Heart right ventricle (tissue), 16 donors: ENCODE results near the gene TBC1D8. TPM values are rescaled to one million over a fixed set of nuclear protein-coding genes. Genes with fewer than 3 reads are reported as not detected.

ENCODE experiments used
- ATAC-seq, 8 donors: fragments of 200-7000 bp; cut with Tn5 transposase; one replicate each; pipeline ENCODE4 v1.9.1; 2020; ENCODE audit warnings: mild to moderate bottlenecking in 8 of 8, moderate library complexity in 8 of 8, moderate number of reproducible peaks in 1 of 8
- DNase-seq, 2 donors: peaks; one replicate each; pipeline ENCODE4 v3.0.0-alpha.2; 2020
- H3K27ac ChIP-seq, 10 donors: fragments of 200-600 bp; sonication (generic) in 2 of 10; one replicate each; pipeline versions ENCODE4 v1.5.0 to v1.8.0; 2020 to 2022; ENCODE audit warnings: mild to moderate bottlenecking in 3 of 10
- H3K27me3 ChIP-seq, 7 donors: fragments of 200-600 bp; one replicate each; pipeline ENCODE4 v1.8.0; 2021 to 2022; ENCODE audit warnings: mild to moderate bottlenecking in 2 of 7
- H3K36me3 ChIP-seq, 9 donors: fragments of 200-600 bp; sonication (generic) in 1 of 9; one replicate each; pipeline versions ENCODE4 v1.5.0 to v1.8.0; 2020 to 2022; ENCODE audit warnings: mild to moderate bottlenecking in 2 of 9
- H3K4me1 ChIP-seq, 9 donors: fragments of 200-600 bp; sonication (generic) in 1 of 9; one replicate each; pipeline versions ENCODE4 v1.5.0 to v1.8.0; 2020 to 2022; ENCODE audit warnings: mild to moderate bottlenecking in 4 of 9
- H3K4me3 ChIP-seq, 10 donors: fragments of 200-600 bp; sonication (generic) in 2 of 10; one replicate each; pipeline versions ENCODE4 v1.5.0 to v1.8.0; 2020 to 2022; ENCODE audit warnings: mild to moderate bottlenecking in 7 of 10, moderate library complexity in 2 of 10
- H3K9me3 ChIP-seq, 11 donors: fragments of 200-600 bp in 10 of 11; sonication (generic) in 2 of 11; one replicate each; pipeline versions ENCODE4 v1.5.0 to v1.8.0; 2013 to 2022; ENCODE audit warnings: mild to moderate bottlenecking in 2 of 11, control low read depth in 1 of 11, moderate library complexity in 1 of 11
- CTCF ChIP-seq, 9 donors: fragments of 200-600 bp; sonication (generic) in 2 of 9; IDR thresholded peaks; one replicate each; pipeline versions ENCODE4 v1.5.0 to v1.8.0; 2021 to 2022; ENCODE audit warnings: antibody characterized with exemption in 9 of 9, mild to moderate bottlenecking in 5 of 9, moderate library complexity in 1 of 9
- WGBS, 2 donors: extraction: QIAGEN DNeasy Blood & Tissue Kit; methylation state at CpG; one replicate each; pipeline ENCODE4 v1.1.7; 2013; ENCODE audit warnings: inconsistent platforms in 1 of 2; 5-methylcytosine and 5-hydroxymethylcytosine counted together
- intact Hi-C, 10 donors: fragments of 100-400 bp; cut with DNase I; formaldehyde crosslinking; loops; one replicate each; pipeline versions ENCODE4 v1.11.1 to v1.14.2; 2022
- polyA plus RNA-seq, 2 donors: library from polyadenylated mRNA; stranded (reverse); fragments of 200-250 nt; gene quantifications; one replicate each; pipeline ENCODE4 v1.2.3, GENCODE V29; 2013
- total RNA-seq, 10 donors: library from RNA; stranded (reverse); fragmentation: NEBNext Ultra II Directional in 3 of 10; extraction: Animal tissue kit (Norgen Biotek cat#: 25700) in 3 of 10; gene quantifications; one replicate each; pipeline versions ENCODE4 v1.2.1 to v1.2.4, GENCODE V29; 2021 to 2023
- donor health status: Arrhythmogenic right ventricular cardiomyopathy.
- donor health status: ischemic (EF 13 %, LVEDD 7.1; RV severe dilation, severe dysfunction).
- donor health status: healthy with polysubstance abuse.
- donor health status: DM: no; HTN: yes; CAD: no.
- donor health status: DM: no; HTN: no; CAD: no.
- donor health status: ischemic (EF 25% LVEDD 6.9; RV normal size, moderate dysfunction).
- donor health status: ischemic (EF 25% LVEDD 5.7; RV mildly dilated, moderate dysfunction).
- donor health status: healthy.
- donor health status: DM: yes; HTN: yes; CAD: no.
- donor health status: Ischemic cardiomyopathy.
- donor health status: ischemic (EF 35%, LVEDD 5.7; RV mildly dilated, moderate dysfunction).
- donor health status: nonischemic (EF 11% LVEDD 7.7; RV severe dilation, severe dysfunction).
- donor health status: DM: yes; HTN: yes; CAD: no.
- donor health status: PGD.
- donor health status: ischemic (EF 29% LVEDD 5.4; RV normal size, mild dysfunction).
- donor health status: nonischemic (EF 23%, LVEDD 6.1; RV moderate dilation, normal function).

TBC1D8 gene
- total and polyA plus RNA-seq, 12 donors, result 24.0 to 69.5 (median 55.5) TPM

GRCh38 chr2:100987974-100988373 lies 163.2 kb downstream of the TBC1D8 start:
- Histone ChIP-seq H3K4me3 (no peak overlapping the region), H3K9me3 (no peaks in the 10 kb centered on the region), H3K36me3 (peaks cover 0 to 51% (median 13%) of the 10 kb centered on the region in 9 donors), H3K27ac (no peak overlapping the region), H3K27me3 (no peaks in the 10 kb centered on the region), H3K4me1 (peaks cover 0 to 19% (median 0%) of the 10 kb centered on the region in 9 donors)
- WGBS, 2 donors, result 86 to 92% methylated on average over 4 of the region's 4 CpGs
- ATAC-seq, result no peak
- intact Hi-C loops, result loop anchor here in 5 of 10 donors (5.0 to 10.0 kb wide), 7 partner anchors 83 to 573 kb away; partner anchors contain the start of genes CHST10 (in 1 of the 5) and NPAS2 (in 1 of the 5)
- DNase-seq, result no peak
- no peak for TF ChIP-seq CTCF (IDR thresholded peaks at IDR 0.05)

- peaks cover 0 to 51% (median 13%) of the 10 kb centered on the region in 9 donors for H3K36me3 ChIP-seq
- no peak for ATAC-seq
Observed at GRCh38 chr2:100987536-100987935, 163.6 kb downstream of the TBC1D8 start.

GRCh38 chr2:100986157-100986556 lies 165.0 kb downstream of the TBC1D8 start:
- H3K36me3 ChIP-seq, result peaks cover 0 to 53% (median 8%) of the 10 kb centered on the region in 9 donors
- intact Hi-C loops, result loop anchor here in 5 of 10 donors (5.0 to 10.0 kb wide), 7 partner anchors 81 to 571 kb away; partner anchors contain the start of genes CHST10 (in 1 of the 5) and NPAS2 (in 1 of the 5)
- H3K27me3 ChIP-seq, result no peaks in the 10 kb centered on the region
- no peak for TF ChIP-seq CTCF (IDR thresholded peaks at IDR 0.05)
- 91 to 92% methylated on average over 11 of the region's 11 CpGs for WGBS, 2 donors
- H3K9me3 ChIP-seq, result no peaks in the 10 kb centered on the region
- no peak overlapping the region for H3K4me3 ChIP-seq
- H3K27ac ChIP-seq, result no peak overlapping the region
- no peak for ATAC-seq
- H3K4me1 ChIP-seq, result peaks cover 0 to 19% (median 0%) of the 10 kb centered on the region in 9 donors
- DNase-seq, result no peak

More at GRCh38 chr2:100987536-100987935, 163.6 kb downstream of the TBC1D8 start:
- TF ChIP-seq CTCF (IDR thresholded peaks at IDR 0.05), result no peak
- peaks cover 0 to 19% (median 0%) of the 10 kb centered on the region in 9 donors for H3K4me1 ChIP-seq
- H3K4me3 ChIP-seq, result no peak overlapping the region
- H3K27ac ChIP-seq, result no peak overlapping the region
- no peak for DNase-seq
- intact Hi-C loops, result loop anchor here in 5 of 10 donors (5.0 to 10.0 kb wide), 7 partner anchors 83 to 573 kb away; partner anchors contain the start of genes CHST10 (in 1 of the 5) and NPAS2 (in 1 of the 5)
- no peaks in the 10 kb centered on the region for H3K27me3 ChIP-seq
- WGBS, 2 donors, result 85 to 92% methylated on average over 3 of the region's 3 CpGs
- H3K9me3 ChIP-seq, result no peaks in the 10 kb centered on the region

GRCh38 chr2:100984892-100985307 lies 166.3 kb downstream of the TBC1D8 start:
- H3K4me1 ChIP-seq, result peaks cover 0 to 19% (median 0%) of the 10 kb centered on the region in 9 donors
- DNase-seq (peak; percentile 71 to 79), ATAC-seq (peak; percentile 53 to 85 (median 68))
- WGBS, 2 donors, result 35% methylated on average over 7 of the region's 7 CpGs
- peaks cover 0 to 53% (median 0%) of the 10 kb centered on the region in 9 donors for H3K36me3 ChIP-seq
- intact Hi-C loops, result loop anchor here (1.0 to 10.0 kb wide), 14 partner anchors 80 to 570 kb away; partner anchors contain the start of genes NPAS2 (in 2 of the 10) and CHST10 (in 1 of the 10)
- H3K9me3 ChIP-seq, result no peaks in the 10 kb centered on the region
- peak; percentile 84 to 95 (median 93) for TF ChIP-seq CTCF (IDR thresholded peaks at IDR 0.05)
- no peaks in the 10 kb centered on the region for H3K27me3 ChIP-seq
- peak overlapping the region in 2 of 10 donors; percentile 9 to 62 for H3K27ac ChIP-seq
- no peak overlapping the region for H3K4me3 ChIP-seq
